ENCODE data around the gene NMS. TPM values are rescaled to one million over a fixed set of nuclear protein-coding genes. Genes with fewer than 3 reads are reported as not detected.
A peak's percentile ranks its signal among the peaks of the same experiment; 100 is the strongest.

The NMS gene
- total RNA-seq, 6 donors from 2014 or later = not detected

- no peak for ATAC-seq (ENCODE audit: low FRiP score in 2 of 2)
- H3K9me3 ChIP-seq = no peaks in the 10 kb centered on the region
- 53 to 64% methylated on average over 6 of the region's 6 CpGs for WGBS, 2 donors
These were observed 24.4 kb downstream of the NMS start for GRCh38 chr2:100494712-100495111.

GRCh38 chr2:100502782-100503181, 32.5 kb downstream of the NMS start:
- Histone ChIP-seq H3K4me1 (no peaks in the 10 kb centered on the region), H3K9me3 (peaks cover 0 to 8% (median 4%) of the 10 kb centered on the region in 4 donors), H3K27me3 (no peaks in the 10 kb centered on the region), H3K36me3 (no peaks in the 10 kb centered on the region), H3K27ac (no peak overlapping the region), H3K4me3 (no peak overlapping the region)
- 83 to 86% methylated on average over 2 of the region's 2 CpGs for WGBS, 2 donors
- DNase-seq = no peak
- TF ChIP-seq POLR2AphosphoS5 (IDR thresholded peaks at IDR 0.05) = no peak
- TF ChIP-seq POLR2A (IDR thresholded peaks at IDR 0.05) = no peak
- no peak for TF ChIP-seq EP300 (IDR thresholded peaks at IDR 0.05)
- no peak for ATAC-seq (ENCODE audit: low FRiP score in 2 of 2)

More at GRCh38 chr2:100494712-100495111, 24.4 kb downstream of the NMS start:
- Histone ChIP-seq H3K36me3 (no peaks in the 10 kb centered on the region), H3K4me3 (no peak overlapping the region), H3K27me3 (no peaks in the 10 kb centered on the region), H3K27ac (no peak overlapping the region), H3K4me1 (no peaks in the 10 kb centered on the region)
- TF ChIP-seq EP300 (IDR thresholded peaks at IDR 0.05) (no peak), POLR2AphosphoS5 (IDR thresholded peaks at IDR 0.05) (no peak), CTCF (IDR thresholded peaks at IDR 0.05) (no peak), POLR2A (IDR thresholded peaks at IDR 0.05) (no peak)
- peak in 1 of 2 donors; percentile 43 for DNase-seq

- H3K4me1 ChIP-seq = no peaks in the 10 kb centered on the region
- no peaks in the 10 kb centered on the region for H3K27me3 ChIP-seq
- no peak overlapping the region for H3K27ac ChIP-seq
- H3K4me3 ChIP-seq = no peak overlapping the region
- DNase-seq = no peak
- TF ChIP-seq CTCF (IDR thresholded peaks at IDR 0.05) = no peak
- TF ChIP-seq POLR2AphosphoS5 (IDR thresholded peaks at IDR 0.05) = no peak
- TF ChIP-seq POLR2A (IDR thresholded peaks at IDR 0.05) = no peak
- TF ChIP-seq EP300 (IDR thresholded peaks at IDR 0.05) = no peak
- ATAC-seq (ENCODE audit: low FRiP score in 2 of 2) = no peak
- no peaks in the 10 kb centered on the region for H3K36me3 ChIP-seq
- H3K9me3 ChIP-seq = peaks cover 0 to 11% (median 7%) of the 10 kb centered on the region in 4 donors
These were observed 34.3 kb downstream of the NMS start for GRCh38 chr2:100504542-100504941.

GRCh38 chr2:100509066-100509465, 38.8 kb downstream of the NMS start:
- Histone ChIP-seq H3K27ac (no peak overlapping the region), H3K27me3 (no peaks in the 10 kb centered on the region), H3K36me3 (no peaks in the 10 kb centered on the region), H3K9me3 (peaks cover 0 to 11% (median 5%) of the 10 kb centered on the region in 4 donors), H3K4me1 (no peaks in the 10 kb centered on the region), H3K4me3 (no peak overlapping the region)
- DNase-seq (no peak), ATAC-seq (ENCODE audit: low FRiP score in 2 of 2) (no peak)
- WGBS, 2 donors = 83 to 90% methylated on average over 7 of the region's 7 CpGs
- TF ChIP-seq POLR2A (IDR thresholded peaks at IDR 0.05) (no peak), POLR2AphosphoS5 (IDR thresholded peaks at IDR 0.05) (no peak), CTCF (IDR thresholded peaks at IDR 0.05) (no peak), EP300 (IDR thresholded peaks at IDR 0.05) (no peak)

GRCh38 chr2:100513650-100514049, 43.4 kb downstream of the NMS start:
- WGBS, 2 donors = 49 to 50% methylated on average over 4 of the region's 4 CpGs
- TF ChIP-seq EP300 (IDR thresholded peaks at IDR 0.05) (no peak), CTCF (IDR thresholded peaks at IDR 0.05) (no peak), POLR2A (IDR thresholded peaks at IDR 0.05) (no peak), POLR2AphosphoS5 (IDR thresholded peaks at IDR 0.05) (no peak)
- no peak overlapping the region for H3K27ac ChIP-seq

More at GRCh38 chr2:100513650-100514049, 43.4 kb downstream of the NMS start:
- H3K4me1 ChIP-seq = no peaks in the 10 kb centered on the region
- DNase-seq (no peak), ATAC-seq (ENCODE audit: low FRiP score in 2 of 2) (peak in 1 of 2 donors; percentile 42)
- no peaks in the 10 kb centered on the region for H3K36me3 ChIP-seq
- H3K27me3 ChIP-seq = no peaks in the 10 kb centered on the region
- H3K4me3 ChIP-seq = no peak overlapping the region
- no peaks in the 10 kb centered on the region for H3K9me3 ChIP-seq
